Natural killer cell (primary cell): Measurements from ENCODE around the gene OLFML2A. TPM values are rescaled to one million over a fixed set of nuclear protein-coding genes. Genes with fewer than 3 reads are reported as not detected.
"Not testable (repeated sequence)": the region's sequence is repeated elsewhere in the genome, so short reads cannot be mapped to it uniquely, and the experiment has no call there.

Source experiments
- ATAC-seq, 3 donors: fragments of 150-1000 bp in 2 of 3; fragments of 200-7000 bp in 1 of 3; cut with Tn5 transposase; 1 replicate in 1 of 3; 2 replicates in 2 of 3; pipeline ENCODE4 v1.10.0; 2021; ENCODE audit warnings: mild to moderate bottlenecking in 2 of 3, moderate library complexity in 2 of 3
- DNase-seq, 2 donors: peaks; one replicate each; pipeline versions ENCODE4 v3.0.0 to v3.0.0-alpha.2; 2013 to 2021; ENCODE audit warnings: mixed read lengths in 1 of 2
- H3K27ac ChIP-seq: one replicate; pipeline ENCODE4 v1.5.1; 2013; ENCODE audit warnings: mild to moderate bottlenecking, low read length
- H3K27me3 ChIP-seq: one replicate; pipeline ENCODE4 v1.6.1; 2013; ENCODE audit warnings: low read length; ENCODE audit not compliant: control insufficient read depth, insufficient read depth
- H3K36me3 ChIP-seq: one replicate; pipeline ENCODE4 v1.6.1; 2013; ENCODE audit warnings: low read length; ENCODE audit not compliant: control insufficient read depth, insufficient read depth
- H3K4me1 ChIP-seq: one replicate; pipeline ENCODE4 v1.6.1; 2013; ENCODE audit warnings: low read length; ENCODE audit not compliant: control insufficient read depth, insufficient read depth
- H3K4me3 ChIP-seq: one replicate; pipeline ENCODE4 v1.5.1; 2013; ENCODE audit warnings: low read length
- H3K9me3 ChIP-seq: one replicate; pipeline ENCODE4 v1.6.1; 2013; ENCODE audit warnings: low read length; ENCODE audit not compliant: control insufficient read depth, insufficient read depth
- H3K27ac Mint-ChIP-seq, 2 donors: one replicate each; pipeline ENCODE4 v1.8.0; 2022; ENCODE audit warnings: mild to moderate bottlenecking in 2 of 2, mixed read lengths in 2 of 2, moderate library complexity in 1 of 2
- H3K27me3 Mint-ChIP-seq, 2 donors: one replicate each; pipeline ENCODE4 v1.8.0; 2022; ENCODE audit warnings: low read depth in 2 of 2, mixed read lengths in 2 of 2
- H3K36me3 Mint-ChIP-seq: one replicate; pipeline ENCODE4 v1.8.0; 2022; ENCODE audit warnings: mixed read lengths
- H3K4me1 Mint-ChIP-seq, 2 donors: one replicate each; pipeline ENCODE4 v1.8.0; 2022; ENCODE audit warnings: mixed read lengths in 2 of 2
- H3K4me3 Mint-ChIP-seq: one replicate; pipeline ENCODE4 v1.8.0; 2022; ENCODE audit warnings: mild to moderate bottlenecking, moderate library complexity, mixed read lengths
- H3K9me3 Mint-ChIP-seq, 2 donors: one replicate each; pipeline ENCODE4 v1.8.0; 2022; ENCODE audit warnings: mixed read lengths in 2 of 2
- WGBS: methylation state at CpG from one replicate; pipeline ENCODE4 v1.1.7; 2013; ENCODE audit warnings: missing lambda C conversion rate; ENCODE audit not compliant: insufficient coverage; 5-methylcytosine and 5-hydroxymethylcytosine counted together
- intact Hi-C: fragments of 100-400 bp; cut with micrococcal nuclease; formaldehyde crosslinking; loops from one replicate; pipeline ENCODE4 v1.14.2; 2022
- total RNA-seq, 4 donors: library from RNA; stranded (reverse); fragments of 120-200 nt in 1 of 4; gene quantifications; one replicate each; pipeline versions ENCODE4 v1.2.3 to v1.2.4, GENCODE V29; 2013 to 2022
- TF ChIP-seq, protein P1 (sequence below): fragments of 200-600 bp; IDR thresholded peaks from one replicate; pipeline ENCODE4 v1.8.0; 2022; ENCODE audit warnings: antibody characterized with exemption

The OLFML2A gene
- total RNA-seq, 3 donors from 2014 or later (not counting 1 experiment from before 2014, with no cell fraction given): not detected

DNA sequence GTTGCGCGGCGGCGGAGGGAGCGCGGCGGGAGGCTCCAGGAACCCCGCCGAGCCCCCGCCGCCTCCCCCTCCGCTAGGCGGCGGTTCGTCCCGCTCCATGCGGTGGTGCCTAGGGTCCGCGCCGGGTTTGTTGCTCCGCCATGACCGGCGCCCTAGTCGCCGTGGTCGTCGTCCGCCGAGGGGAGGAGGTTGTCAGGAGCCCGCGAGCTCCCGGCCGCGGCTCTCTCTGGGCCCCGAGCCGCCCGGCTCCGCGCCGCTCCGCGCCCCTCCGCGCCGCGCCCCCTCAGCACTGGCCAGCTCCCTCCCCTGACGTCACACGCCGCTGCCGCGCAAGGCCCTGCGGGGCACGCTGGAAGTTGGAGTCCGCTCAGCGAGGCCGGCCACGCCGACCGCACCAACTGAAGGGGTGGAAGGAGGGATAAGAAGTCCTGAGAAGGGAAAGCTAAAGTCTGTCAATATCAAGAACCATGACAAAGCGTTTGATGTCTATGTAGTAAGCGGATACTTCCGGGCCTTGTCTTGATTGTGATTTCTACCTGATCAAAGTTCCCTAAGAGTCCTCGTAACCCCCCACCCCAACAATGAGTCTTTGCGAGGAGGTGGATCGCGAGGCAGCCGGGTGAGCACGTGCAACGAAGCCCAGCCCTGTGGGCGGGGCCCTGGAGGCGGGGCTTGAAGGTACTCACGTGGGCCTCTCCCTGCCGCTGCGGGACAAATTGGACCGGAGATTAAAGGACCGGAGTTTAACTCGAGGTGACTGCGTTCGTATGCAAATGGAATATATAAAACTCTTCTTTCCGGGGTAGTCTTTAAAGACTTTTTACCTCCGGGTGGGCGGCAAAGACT, 5.7 kb upstream of the OLFML2A start, which contains the start of gene NR6A1:
NR6A1 (minus strand) TSS at position 291 of the 846 bp plus-strand sequence.
- TF ChIP-seq, protein P1, sequence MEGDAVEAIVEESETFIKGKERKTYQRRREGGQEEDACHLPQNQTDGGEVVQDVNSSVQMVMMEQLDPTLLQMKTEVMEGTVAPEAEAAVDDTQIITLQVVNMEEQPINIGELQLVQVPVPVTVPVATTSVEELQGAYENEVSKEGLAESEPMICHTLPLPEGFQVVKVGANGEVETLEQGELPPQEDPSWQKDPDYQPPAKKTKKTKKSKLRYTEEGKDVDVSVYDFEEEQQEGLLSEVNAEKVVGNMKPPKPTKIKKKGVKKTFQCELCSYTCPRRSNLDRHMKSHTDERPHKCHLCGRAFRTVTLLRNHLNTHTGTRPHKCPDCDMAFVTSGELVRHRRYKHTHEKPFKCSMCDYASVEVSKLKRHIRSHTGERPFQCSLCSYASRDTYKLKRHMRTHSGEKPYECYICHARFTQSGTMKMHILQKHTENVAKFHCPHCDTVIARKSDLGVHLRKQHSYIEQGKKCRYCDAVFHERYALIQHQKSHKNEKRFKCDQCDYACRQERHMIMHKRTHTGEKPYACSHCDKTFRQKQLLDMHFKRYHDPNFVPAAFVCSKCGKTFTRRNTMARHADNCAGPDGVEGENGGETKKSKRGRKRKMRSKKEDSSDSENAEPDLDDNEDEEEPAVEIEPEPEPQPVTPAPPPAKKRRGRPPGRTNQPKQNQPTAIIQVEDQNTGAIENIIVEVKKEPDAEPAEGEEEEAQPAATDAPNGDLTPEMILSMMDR: no peak
- peak within 1 kb of the TSS; percentile 68 for H3K27ac ChIP-seq
- ATAC-seq (peak; percentile 90 to 96 (median 90)), DNase-seq (peak; percentile 94 to 96)
- no peaks in the 10 kb centered on the region for H3K36me3 ChIP-seq
- peaks cover 44% of the 10 kb centered on the region for H3K27me3 ChIP-seq
- H3K4me1 Mint-ChIP-seq: peaks cover 41 to 42% of the 10 kb centered on the region in 2 donors
- 0% methylated on average over 82 of the region's 82 CpGs for WGBS
- intact Hi-C loops: loop anchor here (1.0 to 5.0 kb wide), 3 partner anchors 101 to 372 kb away; partner anchors contain the start of genes GOLGA1 and SCAI
- H3K4me3 ChIP-seq: peak within 1 kb of the TSS; percentile 57
- peak within 1 kb of the TSS; percentile 91 for H3K4me3 Mint-ChIP-seq
- H3K9me3 ChIP-seq: no peaks in the 10 kb centered on the region
- peaks cover 22% of the 10 kb centered on the region for H3K4me1 ChIP-seq
- H3K27ac Mint-ChIP-seq: peak within 1 kb of the TSS; percentile 88 to 89
- no peaks in the 10 kb centered on the region for H3K9me3 Mint-ChIP-seq
- H3K36me3 Mint-ChIP-seq: no peaks in the 10 kb centered on the region
- peaks cover 51 to 55% of the 10 kb centered on the region in 2 donors for H3K27me3 Mint-ChIP-seq

DNA sequence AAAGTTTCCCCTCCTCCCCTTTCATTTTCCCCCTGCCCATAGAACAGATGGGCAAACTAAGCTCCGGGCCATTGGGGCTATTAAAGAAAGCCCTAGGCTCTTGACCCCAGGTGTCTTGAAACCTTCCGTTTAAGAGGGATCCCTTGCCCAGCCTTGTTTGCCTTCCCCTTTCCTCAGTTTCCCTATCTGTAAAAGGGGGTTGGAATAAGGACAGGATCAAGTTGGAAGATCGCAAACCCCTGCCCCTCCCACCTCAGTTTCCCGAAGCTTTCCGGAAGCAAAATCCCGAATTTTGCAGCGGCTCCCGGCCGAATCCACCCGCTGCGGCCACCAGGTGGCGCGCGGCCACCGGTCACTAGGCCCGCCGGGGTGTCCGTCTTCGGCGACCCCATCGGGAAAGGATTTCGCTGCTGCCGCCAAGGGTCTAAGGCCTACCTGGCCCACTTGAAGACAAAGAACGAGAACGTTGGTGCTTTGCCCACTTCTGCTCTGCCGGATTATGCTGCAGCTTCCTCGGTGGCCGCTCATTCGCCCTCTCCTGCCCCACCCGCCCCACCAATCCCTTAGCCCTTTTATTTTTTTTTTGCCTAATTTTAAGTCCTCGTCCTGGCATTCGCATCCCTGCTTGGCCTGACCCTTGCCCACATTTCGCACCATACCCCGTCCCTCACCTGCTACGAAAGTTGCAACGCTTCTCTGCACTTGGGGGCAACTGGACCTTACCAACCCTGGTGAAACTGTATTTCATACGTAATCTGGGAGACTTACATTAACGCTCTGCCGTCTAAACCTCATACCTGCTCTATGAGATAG, 4.9 kb upstream of the OLFML2A start:
- ATAC-seq (no peak), DNase-seq (peak; percentile 51 to 62)
- intact Hi-C loops: loop anchor here (1.0 to 5.0 kb wide), 3 partner anchors 100 to 371 kb away; partner anchors contain the start of genes GOLGA1 and SCAI
- TF ChIP-seq, protein P1: peak; percentile 97
- peaks cover 46% of the 10 kb centered on the region in 2 donors for H3K4me1 Mint-ChIP-seq
- H3K27ac ChIP-seq: no peak overlapping the region
- peak overlapping the region; percentile 91 for H3K4me3 Mint-ChIP-seq
- H3K4me1 ChIP-seq: peaks cover 28% of the 10 kb centered on the region
- WGBS: 25% methylated on average over 39 of the region's 39 CpGs
- H3K27ac Mint-ChIP-seq: peak overlapping the region; percentile 88 to 89
- no peaks in the 10 kb centered on the region for H3K9me3 ChIP-seq
- H3K36me3 ChIP-seq: no peaks in the 10 kb centered on the region
- peaks cover 41% of the 10 kb centered on the region for H3K27me3 ChIP-seq
- H3K9me3 Mint-ChIP-seq: no peaks in the 10 kb centered on the region
- H3K27me3 Mint-ChIP-seq: peaks cover 48 to 54% of the 10 kb centered on the region in 2 donors
- H3K36me3 Mint-ChIP-seq: no peaks in the 10 kb centered on the region
- H3K4me3 ChIP-seq: peak overlapping the region; percentile 57

DNA sequence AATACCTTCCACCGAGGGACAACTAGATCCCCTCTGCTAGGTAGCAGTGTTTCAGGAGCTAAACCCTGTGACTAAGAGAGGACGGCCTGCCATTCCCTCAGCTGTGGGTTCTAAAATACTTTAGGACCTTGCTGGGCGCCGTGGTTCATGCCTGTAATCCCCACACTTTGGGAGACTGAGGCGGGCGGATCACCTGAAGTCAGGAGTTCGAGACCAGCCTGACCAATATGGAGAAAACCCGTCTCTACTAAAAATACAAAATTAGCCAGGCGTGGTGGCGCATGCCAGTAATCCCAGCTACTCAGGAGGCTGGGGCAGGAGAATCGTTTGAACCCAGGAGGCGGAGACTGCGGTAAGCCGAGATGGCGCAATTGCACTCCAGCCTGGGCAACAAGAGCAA, 4.1 kb upstream of the OLFML2A start:
- Mint-ChIP-seq H3K27me3 (peaks cover 41 to 48% of the 10 kb centered on the region in 2 donors), H3K4me3 (peak overlapping the region; percentile 85), H3K4me1 (peaks cover 46% of the 10 kb centered on the region in 2 donors), H3K27ac (peak overlapping the region; percentile 33 to 73)
- DNase-seq, H3K27ac ChIP-seq, H3K9me3 ChIP-seq, H3K4me3 ChIP-seq, H3K9me3 Mint-ChIP-seq, H3K36me3 ChIP-seq, H3K36me3 Mint-ChIP-seq, ATAC-seq: not testable (repeated sequence)
- H3K4me1 ChIP-seq: peaks cover 31% of the 10 kb centered on the region
- H3K27me3 ChIP-seq: peaks cover 33% of the 10 kb centered on the region
- WGBS: 92% methylated on average over 15 of the region's 15 CpGs
- intact Hi-C loops: loop anchor here (5.0 kb wide), 1 partner anchor 99 kb away; no protein-coding TSS in a partner anchor
